ENCODE results near the gene CSPG4.

Gene CSPG4

DNA sequence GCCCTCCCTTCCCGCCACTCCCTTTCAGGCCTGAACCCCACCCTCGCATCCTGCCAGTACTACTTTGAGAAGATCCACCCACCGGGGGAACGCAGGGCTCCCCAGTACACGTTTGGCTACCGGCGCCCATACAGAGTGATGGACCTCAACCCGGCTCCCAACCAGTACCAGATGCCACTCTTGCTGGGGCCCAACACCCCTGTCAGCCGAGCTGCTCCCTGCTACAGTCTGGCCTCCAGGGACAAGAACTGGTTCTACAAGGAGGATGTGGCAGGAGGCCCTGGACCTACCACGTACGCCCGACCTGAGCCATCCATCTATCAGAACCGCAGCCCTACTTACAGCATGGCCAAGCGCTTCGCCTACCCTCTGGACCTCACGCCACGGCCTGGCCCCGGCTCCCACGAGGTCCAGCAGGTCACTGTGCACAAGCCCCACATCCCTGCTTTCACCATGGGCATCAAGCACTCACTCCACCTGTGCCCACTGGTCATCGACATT is 14.4 kb upstream of the CSPG4 start:
- no peak for DNase-seq (ENCODE audit: low read depth, low spot score)
- ChIA-PET CTCF (interaction anchor here (1.4 to 4.9 kb wide), 4 partner anchors 13 to 74 kb away, joined by 5 to 59 read pairs (median 12); partner anchors contain the start of gene CSPG4), POLR2A (no interaction called here)
- no peak overlapping the region for H3K4me3 ChIP-seq (ENCODE audit: low read depth, low read length)
- no peak for TF ChIP-seq CTCF (IDR thresholded peaks at IDR 0.05; ENCODE audit: insufficient read depth, low read length, missing control alignments)

DNA sequence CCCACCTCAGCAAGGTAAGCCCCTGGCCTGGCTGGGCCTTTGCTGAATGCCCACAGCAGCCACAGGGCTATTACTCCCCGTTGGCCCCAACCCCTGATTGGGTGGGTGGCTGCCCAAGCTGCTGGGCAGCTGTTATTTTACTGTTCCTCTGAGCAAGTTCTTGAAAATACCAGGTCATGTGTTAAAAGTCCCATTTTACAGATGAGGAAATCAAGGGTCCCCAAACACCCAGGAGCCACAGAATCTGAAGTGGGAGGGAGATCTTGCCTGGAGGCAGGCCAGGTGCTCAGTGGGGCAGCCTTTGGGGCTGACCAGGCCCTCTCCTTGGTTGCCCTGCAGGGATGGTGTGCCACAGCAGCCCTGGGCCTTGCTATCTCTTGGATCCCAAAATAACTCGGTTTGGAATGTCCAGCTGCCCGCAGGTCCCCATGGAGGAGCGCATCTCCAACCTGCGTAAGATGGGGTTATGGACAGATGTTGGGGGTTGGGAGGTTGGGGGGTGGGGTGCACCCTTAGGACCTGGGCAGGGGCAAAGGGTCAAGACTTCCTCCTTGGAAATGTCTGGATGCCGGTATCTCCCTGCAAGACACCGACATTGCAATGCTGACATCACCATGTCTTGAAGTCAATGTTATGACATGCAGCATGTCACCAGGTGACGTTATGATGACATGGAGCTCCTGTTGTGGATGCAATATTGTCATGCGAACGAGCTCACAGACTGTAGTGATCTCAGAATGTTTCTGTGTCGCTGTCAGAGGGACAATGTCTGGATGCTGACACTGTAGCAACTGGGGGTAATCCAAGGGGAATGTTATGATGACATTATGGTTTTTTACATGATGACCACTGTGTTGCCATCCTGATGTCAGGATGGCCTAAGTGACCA is 13.3 kb upstream of the CSPG4 start:
- POLR2A ChIA-PET: no interaction called here
- CTCF ChIA-PET: interaction anchor here (1.5 to 4.1 kb wide), 4 partner anchors 10 to 76 kb away, joined by 5 to 30 read pairs (median 12); partner anchors contain the start of gene CSPG4
- DNase-seq (ENCODE audit: low read depth, low spot score): no peak
- no peak overlapping the region for H3K4me3 ChIP-seq (ENCODE audit: low read depth, low read length)
- TF ChIP-seq CTCF (IDR thresholded peaks at IDR 0.05; ENCODE audit: insufficient read depth, low read length, missing control alignments): no peak

GRCh38 chr15:75725006-75725718 is 12.5 kb upstream of the CSPG4 start:
- ChIA-PET POLR2A (interaction anchor here (0.9 to 2.3 kb wide), 2 partner anchors 13 to 32 kb away, joined by 3 to 6 read pairs; partner anchors contain the start of gene CSPG4), CTCF (interaction anchor here (1.5 to 4.1 kb wide), 4 partner anchors 11 to 77 kb away, joined by 5 to 30 read pairs (median 12); partner anchors contain the start of gene CSPG4)
- no peak overlapping the region for H3K4me3 ChIP-seq (ENCODE audit: low read depth, low read length)
- TF ChIP-seq CTCF (IDR thresholded peaks at IDR 0.05; ENCODE audit: insufficient read depth, low read length, missing control alignments): no peak
- DNase-seq (ENCODE audit: low read depth, low spot score): no peak

- no peak overlapping the region for H3K4me3 ChIP-seq (ENCODE audit: low read depth, low read length)
- ChIA-PET CTCF (interaction anchor here (0.9 to 4.1 kb wide), 9 partner anchors 9 to 86 kb away, joined by 4 to 30 read pairs (median 7); partner anchors contain the start of gene CSPG4), POLR2A (interaction anchor here (0.6 to 2.3 kb wide), 3 partner anchors 12 to 104 kb away, joined by 3 to 6 read pairs (median 3); partner anchors contain the start of gene CSPG4)
- DNase-seq (ENCODE audit: low read depth, low spot score): peak; percentile 76
- no peak for TF ChIP-seq CTCF (IDR thresholded peaks at IDR 0.05; ENCODE audit: insufficient read depth, low read length, missing control alignments)
Measured at GRCh38 chr15:75723847-75724660, 11.4 kb upstream of the CSPG4 start.

- DNase-seq (ENCODE audit: low read depth, low spot score): no peak
- POLR2A ChIA-PET: interaction anchor here (0.6 to 2.3 kb wide), 3 partner anchors 11 to 103 kb away, joined by 3 to 6 read pairs (median 3); partner anchors contain the start of gene CSPG4
- no peak for TF ChIP-seq CTCF (IDR thresholded peaks at IDR 0.05; ENCODE audit: insufficient read depth, low read length, missing control alignments)
- CTCF ChIA-PET: interaction anchor here (0.9 to 4.1 kb wide), 7 partner anchors 9 to 87 kb away, joined by 4 to 30 read pairs (median 7); partner anchors contain the start of gene CSPG4
- no peak overlapping the region for H3K4me3 ChIP-seq (ENCODE audit: low read depth, low read length)
Measured at GRCh38 chr15:75723171-75723846, 10.7 kb upstream of the CSPG4 start.
